Dedifferentiated amniotic fluid mesenchymal stem cell (primary cell): ENCODE measurements around the gene ANP32A.

Source experiments
- DNase-seq: peaks from one replicate; pipeline ENCODE4 v3.0.0-alpha.2; 2016; ENCODE audit errors: extremely low spot score

Gene ANP32A

GRCh38 chr15:68819495-68820294, 1.0 kb downstream of the ANP32A start:
- DNase-seq = peak; percentile 42

GRCh38 chr15:68818769-68819494, 1.8 kb downstream of the ANP32A start:
- DNase-seq = no peak

- DNase-seq = no peak
Observed at GRCh38 chr15:68818066-68818768, 2.5 kb downstream of the ANP32A start.

- peak; percentile 46 for DNase-seq
Observed at GRCh38 chr15:68817304-68818065, 3.2 kb downstream of the ANP32A start.

GRCh38 chr15:68816795-68817303, 3.8 kb downstream of the ANP32A start:
- no peak for DNase-seq

- no peak for DNase-seq
Observed at GRCh38 chr15:68816158-68816557, 4.5 kb downstream of the ANP32A start.

- DNase-seq = no peak
Observed at GRCh38 chr15:68815598-68815997, 5.1 kb downstream of the ANP32A start.

- DNase-seq = no peak
Observed at GRCh38 chr15:68814596-68814995, 6.1 kb downstream of the ANP32A start.

GRCh38 chr15:68812597-68813431, 7.9 kb downstream of the ANP32A start:
- DNase-seq = no peak

GRCh38 chr15:68812069-68812468, 8.6 kb downstream of the ANP32A start:
- no peak for DNase-seq

GRCh38 chr15:68809517-68809916, 11.2 kb downstream of the ANP32A start:
- no peak for DNase-seq

GRCh38 chr15:68808770-68809169, 11.9 kb downstream of the ANP32A start:
- no peak for DNase-seq

- DNase-seq = no peak
Observed at GRCh38 chr15:68808091-68808490, 12.6 kb downstream of the ANP32A start.

- DNase-seq = no peak
Observed at GRCh38 chr15:68807249-68807648, 13.4 kb downstream of the ANP32A start.

- no peak for DNase-seq
Observed at GRCh38 chr15:68806220-68807060, 14.3 kb downstream of the ANP32A start.

- DNase-seq = no peak
Observed at GRCh38 chr15:68802373-68802772, 18.3 kb downstream of the ANP32A start.

GRCh38 chr15:68801572-68802148, 19.0 kb downstream of the ANP32A start:
- DNase-seq = no peak

GRCh38 chr15:68800875-68801274, 19.8 kb downstream of the ANP32A start:
- no peak for DNase-seq

GRCh38 chr15:68798346-68799094, 22.2 kb downstream of the ANP32A start:
- DNase-seq = no peak
